HEK293T (cell line): Measurements from ENCODE around the gene MYBPC2.

Experiments
- ARNT ChIP-seq: fragments of 450-650 bp; IDR thresholded peaks from 2 replicates; pipeline ENCODE4 v1.6.1; 2017; ENCODE audit warnings: mild to moderate bottlenecking
- BHLHE40 ChIP-seq: fragments of 450-650 bp; IDR thresholded peaks from 2 replicates; pipeline ENCODE4 v1.6.1; 2016; ENCODE audit warnings: mild to moderate bottlenecking, moderate library complexity, borderline replicate concordance
- CTBP1 ChIP-seq: fragments of 450-650 bp; IDR thresholded peaks from 2 replicates; pipeline ENCODE4 v1.6.1; 2016; ENCODE audit warnings: borderline replicate concordance
- ELF4 ChIP-seq: fragments of 450-650 bp; IDR thresholded peaks from 2 replicates; pipeline ENCODE4 v1.6.1; 2017; ENCODE audit warnings: antibody characterized with exemption
- FOXA1 ChIP-seq: fragments of 450-650 bp; IDR thresholded peaks from 2 replicates; pipeline ENCODE4 v1.6.1; 2016; ENCODE audit warnings: mild to moderate bottlenecking
- FOXK2 ChIP-seq: fragments of 450-650 bp; IDR thresholded peaks from 2 replicates; pipeline ENCODE4 v1.6.1; 2016; ENCODE audit warnings: mild to moderate bottlenecking
- FOXM1 ChIP-seq: fragments of 450-650 bp; IDR thresholded peaks from 2 replicates; pipeline ENCODE4 v1.6.1; 2017; ENCODE audit warnings: mild to moderate bottlenecking, borderline replicate concordance
- LEF1 ChIP-seq: fragments of 450-650 bp; IDR thresholded peaks from 2 replicates; pipeline ENCODE4 v1.6.1; 2017; ENCODE audit warnings: mild to moderate bottlenecking, borderline replicate concordance
- NFRKB ChIP-seq: fragments of 450-650 bp; IDR thresholded peaks from 2 replicates; pipeline ENCODE4 v1.6.1; 2016; ENCODE audit warnings: mild to moderate bottlenecking, moderate library complexity
- PKNOX1 ChIP-seq: fragments of 450-650 bp; IDR thresholded peaks from 2 replicates; pipeline ENCODE4 v1.6.1; 2016
- SP1 ChIP-seq: fragments of 450-650 bp; IDR thresholded peaks from 2 replicates; pipeline ENCODE4 v1.6.1; 2017
- SUZ12 ChIP-seq: fragments of 450-650 bp; IDR thresholded peaks from 2 replicates; pipeline ENCODE4 v1.6.1; 2016; ENCODE audit warnings: mild to moderate bottlenecking
- TARDBP ChIP-seq: fragments of 450-650 bp; IDR thresholded peaks from 2 replicates; pipeline ENCODE4 v1.6.1; 2016
- ZNF384 ChIP-seq: fragments of 450-650 bp; IDR thresholded peaks from 2 replicates; pipeline ENCODE4 v1.6.1; 2016

GRCh38 chr19:50406156-50406820 lies 26.4 kb upstream of the MYBPC2 start:
- TF ChIP-seq BHLHE40 (no peak), ZNF384 (no peak), SP1 (no peak), FOXK2 (no peak), TARDBP (no peak), FOXM1 (no peak), FOXA1 (no peak), ELF4 (no peak), PKNOX1 (no peak), LEF1 (no peak), ARNT (no peak), CTBP1 (no peak), SUZ12 (no peak), NFRKB (no peak)
